ENCODE results near the gene EXOC2.

Gene EXOC2

DNA sequence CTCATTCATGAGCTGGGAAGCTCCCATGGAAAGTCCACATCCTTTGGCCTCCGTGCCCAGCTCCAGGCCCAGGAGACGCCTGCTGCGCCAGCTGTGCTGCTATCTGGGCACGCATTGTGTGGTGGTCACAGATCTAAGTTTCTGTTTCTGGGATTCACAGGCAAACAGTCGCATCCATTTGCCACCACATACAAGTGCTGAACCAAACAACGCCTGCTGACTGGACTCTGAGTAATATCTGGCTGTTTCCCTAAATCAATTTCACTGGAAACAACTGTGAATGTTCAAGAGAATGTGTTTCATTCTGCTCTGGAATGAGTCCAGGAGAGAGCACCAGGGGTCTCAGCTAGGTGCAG, 255.9 kb downstream of the EXOC2 start:
- no peak for DNase-seq

DNA sequence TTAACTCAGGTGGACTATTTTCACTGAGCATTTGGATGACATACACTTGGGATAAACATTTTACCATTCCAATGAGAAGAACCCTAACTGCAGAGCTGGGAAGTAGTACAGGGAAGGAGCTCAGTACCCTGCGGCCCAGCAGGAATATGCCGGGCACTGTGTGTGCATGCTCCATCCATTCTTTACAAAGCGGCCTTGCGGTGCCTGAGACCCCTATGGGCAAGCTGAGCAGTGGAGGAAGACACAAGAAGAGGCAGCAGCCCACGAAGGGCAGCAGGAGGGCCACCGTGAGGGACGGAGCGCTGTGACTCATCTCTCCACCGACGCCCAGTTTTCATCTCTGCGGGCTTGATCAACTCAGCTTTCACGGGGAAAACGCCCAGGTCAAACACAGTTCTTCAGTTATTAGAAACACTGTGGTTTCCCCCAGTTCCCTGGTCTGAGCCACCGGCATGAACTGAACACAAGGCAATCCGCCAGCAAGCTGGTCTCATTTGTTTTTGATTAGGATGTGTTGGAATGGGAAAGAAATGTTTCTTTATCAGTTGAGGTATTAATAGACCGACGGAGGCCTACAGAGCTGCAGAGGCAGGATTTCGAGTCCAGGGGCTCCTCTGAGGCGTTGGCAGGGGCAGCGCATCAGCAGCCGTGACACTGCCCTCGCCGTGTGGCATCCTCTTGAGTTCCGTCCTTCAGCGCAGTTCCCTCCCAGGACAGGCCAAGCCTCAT, 256.5 kb downstream of the EXOC2 start:
- DNase-seq = no peak

DNA sequence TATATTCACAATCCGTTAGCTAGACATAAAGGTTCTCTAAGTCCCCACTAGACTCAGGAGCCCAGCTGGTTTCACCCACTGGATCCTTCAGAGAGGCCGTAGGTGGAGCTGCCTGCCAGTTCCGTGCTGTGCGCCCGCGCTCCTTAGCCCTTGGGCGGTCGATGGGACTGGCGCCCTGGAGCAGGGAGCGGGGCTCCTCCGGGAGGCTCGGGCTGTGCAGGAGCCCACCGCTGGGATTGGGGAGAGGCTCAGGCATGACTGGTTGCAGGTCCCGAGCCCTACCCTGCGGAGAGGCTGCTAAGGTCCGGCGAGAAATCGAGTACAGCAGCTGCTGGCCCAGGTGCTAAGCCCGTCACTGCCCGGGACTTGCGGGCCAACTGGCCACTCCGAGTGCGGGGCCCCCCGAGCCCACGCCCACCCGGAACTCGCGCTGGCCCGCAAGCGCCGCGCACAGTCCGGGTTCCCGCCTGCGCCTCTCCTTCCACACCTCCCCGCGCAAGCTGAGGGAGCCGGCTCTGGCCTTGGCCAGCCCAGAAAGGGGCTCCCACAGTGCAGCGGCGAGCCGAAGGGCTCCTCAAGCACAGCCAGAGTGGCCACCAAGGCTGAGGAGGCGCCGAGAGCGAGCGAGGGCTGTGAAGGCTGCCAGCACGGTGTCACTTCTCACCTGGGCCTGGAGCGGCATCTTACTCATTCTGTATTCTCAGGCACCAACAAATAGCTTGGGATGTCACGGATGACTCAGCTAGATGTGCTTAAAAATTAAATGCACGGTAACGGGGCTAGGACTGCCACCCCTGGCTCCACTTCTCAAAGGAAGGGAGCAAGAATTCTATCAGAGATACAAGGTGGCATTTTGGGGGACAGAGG, 257.3 kb downstream of the EXOC2 start:
- DNase-seq = no peak
